Gastroesophageal sphincter (tissue), 3 donors: ENCODE data around the gene KLF2.

ENCODE experiments used
- EP300 ChIP-seq: sonication (generic); formaldehyde crosslinking; IDR thresholded peaks from one replicate; pipeline ENCODE4 v1.6.1; 2017; ENCODE audit warnings: antibody characterized with exemption, mild to moderate bottlenecking
- POLR2A ChIP-seq, 2 donors: fragments of 450-650 bp; IDR thresholded peaks; one replicate each; pipeline ENCODE4 v1.6.1; 2017; ENCODE audit warnings: antibody characterized with exemption in 2 of 2, mild to moderate bottlenecking in 2 of 2, moderate library complexity in 1 of 2
- POLR2AphosphoS5 ChIP-seq: sonication (generic); formaldehyde crosslinking; IDR thresholded peaks from one replicate; pipeline ENCODE4 v1.6.1; 2017; ENCODE audit warnings: antibody characterized with exemption
- TF ChIP-seq, protein P1 (sequence below), 4 experiments: fragments of 200-600 bp in 2 of 4; fragments of 450-650 bp in 2 of 4; sonication (generic) in 1 of 4; IDR thresholded peaks; one replicate each; pipeline ENCODE4 v1.5.1; 2017 to 2019; ENCODE audit warnings: antibody characterized with exemption in 4 of 4, mild to moderate bottlenecking in 2 of 4, moderate library complexity in 2 of 4

DNA sequence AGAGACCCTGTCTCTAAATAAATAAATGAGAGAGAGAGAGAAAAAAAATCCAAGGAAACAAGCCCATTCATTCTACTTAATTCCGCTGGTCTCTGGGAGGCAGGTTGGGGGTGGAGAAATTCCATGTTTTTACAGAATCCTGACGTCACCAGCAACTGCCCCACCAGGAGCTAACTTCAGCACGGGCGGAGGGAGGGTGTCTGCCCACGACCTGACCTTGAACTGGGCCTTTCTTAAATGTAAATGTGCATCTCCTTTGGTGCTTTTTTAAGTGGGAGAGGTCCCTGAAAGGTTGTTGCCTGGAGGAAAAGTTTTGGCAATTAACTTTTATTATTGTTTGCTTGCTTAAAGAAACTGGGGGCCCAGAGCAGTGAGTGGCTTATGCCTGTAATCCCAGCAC, 15.5 kb downstream of the KLF2 start:
- TF ChIP-seq, protein P1, sequence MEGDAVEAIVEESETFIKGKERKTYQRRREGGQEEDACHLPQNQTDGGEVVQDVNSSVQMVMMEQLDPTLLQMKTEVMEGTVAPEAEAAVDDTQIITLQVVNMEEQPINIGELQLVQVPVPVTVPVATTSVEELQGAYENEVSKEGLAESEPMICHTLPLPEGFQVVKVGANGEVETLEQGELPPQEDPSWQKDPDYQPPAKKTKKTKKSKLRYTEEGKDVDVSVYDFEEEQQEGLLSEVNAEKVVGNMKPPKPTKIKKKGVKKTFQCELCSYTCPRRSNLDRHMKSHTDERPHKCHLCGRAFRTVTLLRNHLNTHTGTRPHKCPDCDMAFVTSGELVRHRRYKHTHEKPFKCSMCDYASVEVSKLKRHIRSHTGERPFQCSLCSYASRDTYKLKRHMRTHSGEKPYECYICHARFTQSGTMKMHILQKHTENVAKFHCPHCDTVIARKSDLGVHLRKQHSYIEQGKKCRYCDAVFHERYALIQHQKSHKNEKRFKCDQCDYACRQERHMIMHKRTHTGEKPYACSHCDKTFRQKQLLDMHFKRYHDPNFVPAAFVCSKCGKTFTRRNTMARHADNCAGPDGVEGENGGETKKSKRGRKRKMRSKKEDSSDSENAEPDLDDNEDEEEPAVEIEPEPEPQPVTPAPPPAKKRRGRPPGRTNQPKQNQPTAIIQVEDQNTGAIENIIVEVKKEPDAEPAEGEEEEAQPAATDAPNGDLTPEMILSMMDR (IDR thresholded peaks at IDR 0.05) = no peak
- TF ChIP-seq EP300 (no peak), POLR2AphosphoS5 (no peak), POLR2A (IDR thresholded peaks at IDR 0.05) (no peak)
